Stimulated activated CD4-positive, alpha-beta T cell treated with anti-CD3 and anti-CD28 coated beads, TNF-alpha, amount 100 ng/mL, for 48 hours (primary cell): ENCODE data around the gene CCSER1.
"Not testable (repeated sequence)": the region's sequence is repeated elsewhere in the genome, so short reads cannot be mapped to it uniquely, and the experiment has no call there.

Experiments
- DNase-seq, 3 donors: peaks; one replicate each; pipeline ENCODE4 v3.0.0-alpha.2; 2020; ENCODE audit warnings: low read depth in 3 of 3

CCSER1 gene

DNA sequence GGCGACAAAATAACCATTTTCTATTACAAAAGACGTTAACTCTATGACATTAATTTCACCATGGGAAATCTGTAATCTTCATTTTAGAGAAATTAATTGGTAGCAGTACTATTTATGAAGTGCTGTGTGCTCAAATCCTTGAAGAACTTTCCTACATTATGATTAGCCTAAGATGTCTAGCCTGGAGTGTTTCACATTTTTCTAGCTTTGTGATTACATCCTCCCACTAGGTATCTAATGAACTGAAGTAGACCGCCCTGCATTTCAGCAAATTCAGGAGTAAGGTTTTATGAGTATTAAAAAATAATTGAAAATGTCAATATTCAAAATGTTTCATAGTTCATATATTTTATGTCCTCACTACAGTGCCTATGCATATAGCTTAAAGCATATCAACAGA lies 713.1 kb downstream of the CCSER1 start:
- no peak for DNase-seq

DNA sequence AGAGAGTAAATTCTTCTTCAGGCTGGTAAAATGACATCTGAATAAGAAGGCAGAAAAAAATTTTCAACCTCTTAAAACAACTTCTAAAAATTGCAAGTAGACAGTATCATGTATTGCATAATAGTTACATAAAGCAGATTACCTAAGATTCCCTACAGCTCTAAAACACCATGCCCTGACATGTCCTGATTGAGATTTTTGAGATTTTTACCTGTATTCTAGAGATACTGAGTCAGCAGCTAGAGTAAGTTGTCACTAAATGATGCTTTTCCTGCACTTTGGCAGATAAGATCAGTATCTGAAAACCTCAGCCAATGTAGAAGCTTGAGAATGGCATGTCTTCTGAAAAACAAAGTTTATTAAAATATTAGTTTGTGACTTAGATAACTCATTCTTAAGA lies 713.6 kb downstream of the CCSER1 start:
- DNase-seq: no peak

DNA sequence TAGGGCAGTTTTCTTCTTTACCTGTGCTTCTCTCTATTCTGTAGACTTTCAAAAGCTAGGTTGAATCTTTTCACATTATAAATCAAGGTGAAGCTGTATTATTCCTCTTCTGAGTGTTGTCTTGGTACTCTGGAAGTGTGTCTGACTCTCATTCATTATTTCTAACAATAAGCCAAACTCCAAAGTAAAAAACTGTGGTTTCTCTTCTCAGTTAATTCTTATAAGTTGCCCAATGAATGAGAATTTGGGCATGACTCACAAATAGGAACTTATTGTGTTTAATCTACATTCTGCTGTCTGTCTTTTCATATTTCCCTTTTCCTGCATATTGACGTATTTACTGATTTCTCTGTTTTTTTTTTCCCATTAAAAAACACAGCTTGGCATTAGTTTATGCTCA lies 714.5 kb downstream of the CCSER1 start:
- no peak for DNase-seq

DNA sequence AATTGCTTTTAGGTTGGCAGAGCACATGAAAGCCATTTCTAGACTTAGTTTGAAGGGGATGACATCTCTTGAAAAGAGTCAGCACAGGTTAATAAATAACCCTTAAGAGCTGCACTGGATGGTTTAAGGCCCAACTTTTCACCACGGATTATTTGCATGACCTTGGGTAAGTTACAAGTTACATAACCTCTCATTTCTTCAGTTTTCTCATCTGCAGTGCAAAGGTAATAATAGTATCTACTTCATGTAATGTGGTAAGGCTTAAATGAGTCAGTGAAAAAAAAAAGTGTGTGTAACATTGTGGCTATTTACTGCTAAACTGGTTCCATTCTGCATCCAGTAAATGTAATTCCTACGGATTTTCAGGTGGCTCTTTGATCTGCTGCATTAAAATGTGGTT lies 715.8 kb downstream of the CCSER1 start:
- no peak for DNase-seq

DNA sequence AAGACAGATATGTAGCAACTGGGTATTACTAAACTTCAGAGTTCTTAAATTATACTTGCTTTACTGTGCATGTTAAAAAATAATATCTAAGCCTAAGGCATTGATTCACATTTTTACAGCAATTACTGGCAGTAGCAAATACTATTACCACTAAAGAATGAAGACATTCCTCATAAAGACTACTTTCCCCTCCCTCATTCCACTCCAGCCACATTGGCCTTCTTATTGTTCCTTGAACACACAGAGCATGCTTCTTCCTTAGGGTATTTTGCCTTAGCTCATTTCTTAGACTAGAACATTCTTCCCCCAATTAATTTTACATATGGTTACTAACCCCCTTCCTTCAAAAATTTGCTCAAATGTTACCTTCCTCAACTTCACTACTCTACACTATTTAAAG lies 717.0 kb downstream of the CCSER1 start:
- no peak for DNase-seq

DNA sequence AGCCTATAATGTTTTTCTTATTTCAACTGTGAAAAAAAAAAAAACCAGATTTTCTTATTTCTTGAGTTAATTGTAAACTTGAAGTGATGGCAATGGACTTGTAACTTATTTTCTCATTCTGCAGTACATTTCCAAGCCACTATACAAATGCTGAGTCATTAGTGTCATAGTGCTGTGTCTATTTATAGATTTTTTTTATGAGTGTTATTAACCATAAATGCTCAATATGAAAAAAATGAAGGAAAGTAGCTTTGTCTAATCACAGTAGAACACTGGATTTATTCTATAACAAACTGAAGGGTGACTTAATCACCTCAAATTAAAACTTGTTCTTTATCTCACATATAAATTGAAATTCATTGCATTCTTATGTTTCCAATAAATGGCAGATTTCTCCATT lies 718.6 kb downstream of the CCSER1 start:
- DNase-seq: no peak

DNA sequence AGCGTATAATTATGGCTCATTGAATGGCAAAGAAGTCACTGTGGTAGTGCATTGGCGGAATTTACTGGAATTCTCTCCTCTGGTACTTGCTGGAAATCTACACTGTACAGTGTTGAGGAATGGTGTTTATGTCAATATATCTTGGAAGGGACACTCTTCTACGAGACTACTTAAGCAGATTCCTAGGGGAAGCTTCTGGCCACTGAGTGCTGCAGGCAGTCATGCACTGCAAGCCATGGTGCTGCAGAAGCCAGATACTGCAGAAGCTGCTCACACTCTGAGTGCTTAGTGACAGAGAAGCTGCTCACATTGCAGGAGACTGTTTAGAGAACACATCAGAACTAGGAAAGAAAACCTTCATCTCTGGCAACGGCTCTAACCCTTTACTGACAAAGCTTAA lies 725.0 kb downstream of the CCSER1 start:
- DNase-seq: no peak

DNA sequence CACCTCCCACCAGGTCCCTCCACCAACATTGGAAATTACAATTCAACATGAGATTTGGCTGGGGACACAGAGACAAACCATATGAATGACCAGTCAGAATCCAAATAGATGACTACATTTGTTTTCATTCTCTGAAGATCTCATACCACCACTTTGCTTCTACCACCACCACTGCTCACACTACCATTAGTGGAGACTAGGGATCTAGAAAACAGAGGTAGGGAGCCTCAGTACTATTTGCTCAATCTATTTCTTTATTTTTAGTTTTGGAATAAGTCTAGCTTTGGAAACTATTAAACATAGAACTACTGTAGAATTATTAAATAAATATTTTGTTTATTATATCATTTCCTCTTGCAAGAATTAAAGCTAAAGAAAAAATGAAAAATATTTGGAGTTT lies 727.9 kb downstream of the CCSER1 start:
- no peak for DNase-seq

DNA sequence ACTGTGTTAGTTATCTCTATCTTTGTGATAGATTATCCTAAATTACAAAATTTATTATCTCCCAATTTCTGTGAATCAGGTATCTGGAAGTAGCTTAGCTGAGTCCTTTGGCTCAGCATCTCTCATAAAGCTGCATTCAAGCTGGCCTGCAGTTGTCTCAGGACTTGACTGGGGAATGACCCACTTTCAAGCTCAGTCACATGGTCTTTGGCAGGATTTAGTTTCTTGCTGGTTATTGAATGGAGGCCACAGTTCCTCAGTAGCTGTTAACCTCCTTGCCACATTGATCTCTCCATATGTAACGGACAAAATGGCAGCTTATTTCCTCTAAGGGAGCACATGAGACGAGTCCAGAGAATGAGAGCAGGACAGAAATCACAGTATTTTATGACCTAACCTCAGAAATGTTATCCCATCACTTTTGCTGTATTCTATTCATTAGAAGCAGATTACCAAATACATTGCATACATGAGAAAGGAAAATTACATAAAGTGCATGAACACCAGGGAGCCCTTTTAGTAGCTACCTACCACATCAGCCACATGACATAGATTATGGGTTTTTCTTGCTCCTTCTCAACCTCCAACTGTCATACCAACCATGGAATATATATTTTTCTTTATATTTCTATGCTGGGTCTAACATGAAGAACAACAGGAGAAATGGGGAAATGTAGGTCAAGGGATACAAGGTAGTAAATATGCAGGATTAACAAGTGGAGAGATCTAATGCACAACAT lies 730.1 kb downstream of the CCSER1 start:
- DNase-seq: no peak

DNA sequence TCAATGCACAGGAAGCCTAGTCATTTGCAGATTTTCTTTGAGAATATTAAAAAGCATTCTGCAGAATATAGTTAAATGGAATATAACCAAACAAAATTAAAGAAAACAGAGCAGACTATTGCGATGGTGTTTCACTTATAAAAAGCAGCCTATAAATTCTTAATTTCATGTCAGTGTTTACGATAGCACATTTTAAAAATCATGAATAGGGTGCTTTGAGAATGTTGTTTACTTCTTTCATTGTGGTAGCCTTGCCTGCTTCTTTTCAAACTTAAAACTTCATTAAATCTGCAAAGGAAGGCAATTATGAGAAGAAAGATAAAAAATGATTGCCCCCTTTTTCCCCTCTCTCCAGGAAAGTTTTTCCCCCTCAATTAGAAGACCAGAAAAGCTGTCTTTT lies 748.6 kb downstream of the CCSER1 start:
- no peak for DNase-seq

DNA sequence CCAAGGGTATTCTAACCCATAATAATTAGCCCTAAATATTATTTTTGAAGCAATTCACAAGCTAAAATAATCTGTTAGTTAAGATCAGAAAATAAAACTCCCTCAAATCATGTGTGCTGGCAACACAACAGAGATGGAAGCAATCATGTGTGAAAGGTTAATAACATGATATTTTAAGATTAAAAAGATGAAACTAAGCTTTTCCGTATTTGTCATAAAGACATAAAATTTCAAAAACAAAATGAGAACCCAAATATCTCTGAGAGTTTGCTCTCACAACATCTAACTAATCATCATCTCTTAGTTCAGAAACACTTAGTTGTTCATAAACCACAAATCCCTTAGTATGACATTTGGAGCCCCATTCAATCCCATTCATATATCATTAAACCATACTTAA lies 749.1 kb downstream of the CCSER1 start:
- no peak for DNase-seq

DNA sequence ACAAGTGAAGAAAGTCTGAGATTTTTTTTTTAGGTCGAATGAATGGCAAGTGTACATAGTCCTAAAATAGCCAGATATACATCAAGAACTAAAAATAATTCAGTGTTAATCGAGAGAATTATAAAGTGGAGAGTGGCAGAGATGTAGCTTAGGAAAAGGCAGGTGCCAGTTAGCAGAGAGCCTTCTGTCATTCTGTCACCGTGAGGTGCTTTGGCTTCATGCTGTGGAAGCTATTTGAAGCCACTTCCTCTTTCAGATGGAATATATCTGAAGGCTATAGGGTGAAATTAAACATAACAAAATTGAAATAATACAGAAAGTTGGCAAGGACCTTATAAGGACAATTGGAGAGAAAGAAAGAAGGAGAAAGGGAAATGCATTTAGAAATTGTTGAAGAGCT lies 756.3 kb downstream of the CCSER1 start:
- DNase-seq: no peak

DNA sequence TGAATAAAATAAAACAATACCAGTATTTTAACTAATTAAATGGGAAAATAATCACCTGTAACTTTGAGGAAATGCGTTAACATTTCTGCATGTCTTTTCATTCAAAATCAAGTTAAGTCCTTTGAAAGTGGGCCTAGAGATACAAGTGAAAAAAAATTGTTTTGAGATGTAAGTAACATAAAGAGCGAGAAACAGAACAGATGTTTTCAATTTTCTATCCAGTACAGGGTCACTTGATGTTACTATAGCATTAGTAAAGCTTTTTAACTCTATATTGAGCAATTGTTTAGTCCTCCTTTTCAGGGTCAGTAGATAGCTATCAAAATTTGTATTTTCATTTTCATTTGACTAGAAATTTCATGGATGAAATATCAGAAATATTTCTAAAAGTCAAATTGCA lies 761.4 kb downstream of the CCSER1 start:
- DNase-seq: no peak

DNA sequence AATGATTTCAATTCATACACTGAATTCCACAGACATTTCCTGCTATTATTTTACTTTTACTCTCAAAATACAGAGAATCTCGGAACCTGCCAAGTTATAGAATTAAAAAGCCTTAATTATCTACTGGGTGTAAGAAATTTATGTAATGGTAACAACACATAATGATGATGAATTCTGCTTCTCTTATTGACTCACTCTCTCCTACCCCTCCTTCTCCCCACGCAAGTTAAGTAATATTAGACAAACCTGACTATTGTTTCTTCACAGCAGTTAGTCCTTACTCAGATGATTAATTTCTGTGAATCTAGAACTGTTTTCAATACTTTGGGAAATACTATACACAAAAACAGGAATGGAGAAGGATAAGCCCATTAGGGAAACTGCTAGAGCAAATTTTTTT lies 762.0 kb downstream of the CCSER1 start:
- DNase-seq: no peak

DNA sequence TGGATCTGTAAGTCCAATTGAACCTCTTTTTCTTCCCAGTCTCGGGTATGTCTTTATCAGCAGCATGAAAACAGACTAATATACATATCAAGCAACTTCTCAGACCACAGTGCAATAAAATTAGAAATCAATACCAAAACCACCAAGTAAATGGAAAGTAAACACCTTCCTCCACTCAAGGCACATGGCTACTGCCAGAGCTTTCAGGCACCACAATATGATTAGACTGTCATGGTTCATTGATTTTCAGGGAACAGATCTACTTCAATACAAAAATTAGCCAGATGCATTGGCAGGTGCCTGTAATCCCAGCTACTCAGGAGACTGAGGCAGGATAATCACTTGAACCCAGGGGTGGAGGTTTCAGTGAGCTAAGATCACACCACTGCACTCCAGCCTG lies 776.2 kb downstream of the CCSER1 start:
- DNase-seq: not testable (repeated sequence)

DNA sequence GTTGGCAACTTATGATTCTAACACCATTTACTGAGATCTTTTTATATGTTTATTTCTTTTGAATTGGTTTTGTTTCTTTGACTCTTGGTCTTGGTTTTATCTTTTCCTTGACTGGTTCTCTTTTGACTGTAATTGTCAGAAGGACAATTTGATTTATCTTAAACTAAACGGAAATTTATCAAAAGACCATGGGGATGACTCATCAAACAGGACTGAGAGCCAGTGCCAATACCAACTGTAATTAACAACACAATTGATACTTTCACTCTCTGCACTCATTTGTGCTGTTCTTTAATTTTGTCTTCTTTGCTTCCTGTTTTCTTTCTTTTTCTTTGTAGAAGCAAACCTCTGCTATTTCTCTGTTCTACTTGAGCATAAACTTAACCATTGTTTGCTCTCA lies 776.8 kb downstream of the CCSER1 start:
- no peak for DNase-seq

DNA sequence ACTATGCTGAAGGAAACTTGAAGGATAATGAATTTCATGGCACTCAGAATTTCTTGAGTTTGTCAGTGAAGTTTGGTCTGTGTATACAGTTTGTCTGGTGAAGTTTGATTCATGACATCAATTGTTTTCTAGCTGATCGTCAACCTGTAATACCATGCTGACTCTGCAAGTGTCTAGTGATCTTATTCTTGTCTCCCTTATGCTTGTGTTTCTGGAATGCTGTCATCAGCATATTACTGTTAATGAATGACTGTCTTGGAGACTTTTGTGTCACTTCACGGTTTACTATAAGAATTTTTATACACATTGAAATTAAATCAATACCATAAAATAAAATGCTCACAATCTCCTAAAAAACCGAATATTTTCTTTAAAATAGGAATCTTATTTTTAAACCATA lies 779.0 kb downstream of the CCSER1 start:
- no peak for DNase-seq

DNA sequence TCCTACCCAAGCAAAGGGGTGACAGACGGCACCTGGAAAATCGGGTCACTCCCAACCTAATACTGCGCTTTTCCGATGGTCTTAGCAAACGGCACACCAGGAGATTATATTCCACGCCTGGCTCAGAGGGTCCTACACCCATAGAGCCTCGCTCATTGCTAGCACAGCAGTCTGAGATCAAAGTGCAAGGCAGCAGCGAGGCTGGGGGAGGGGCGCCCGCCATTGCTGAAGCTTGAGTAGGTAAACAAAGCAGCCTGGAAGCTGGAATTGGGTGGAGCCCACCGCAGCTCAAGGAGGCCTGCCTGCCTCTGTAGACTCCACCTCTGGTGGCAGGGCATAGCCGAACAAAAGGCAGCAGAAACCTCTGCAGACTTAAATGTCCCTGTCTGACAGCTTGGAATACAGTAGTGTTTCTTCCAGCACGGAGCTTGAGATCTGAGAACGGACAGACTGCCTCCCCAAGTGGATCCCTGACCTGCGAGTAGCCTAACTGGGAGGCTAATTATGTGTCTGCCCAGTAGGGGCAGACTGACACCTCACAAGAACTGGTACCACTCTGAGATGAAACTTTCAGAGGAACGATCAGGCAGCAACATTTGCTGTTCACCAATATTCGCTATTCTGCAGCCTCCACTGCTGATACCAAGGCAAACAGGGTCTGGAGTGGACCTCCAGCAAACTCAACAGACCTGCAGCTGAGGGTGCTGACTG lies 784.7 kb downstream of the CCSER1 start:
- DNase-seq: not testable (repeated sequence)

DNA sequence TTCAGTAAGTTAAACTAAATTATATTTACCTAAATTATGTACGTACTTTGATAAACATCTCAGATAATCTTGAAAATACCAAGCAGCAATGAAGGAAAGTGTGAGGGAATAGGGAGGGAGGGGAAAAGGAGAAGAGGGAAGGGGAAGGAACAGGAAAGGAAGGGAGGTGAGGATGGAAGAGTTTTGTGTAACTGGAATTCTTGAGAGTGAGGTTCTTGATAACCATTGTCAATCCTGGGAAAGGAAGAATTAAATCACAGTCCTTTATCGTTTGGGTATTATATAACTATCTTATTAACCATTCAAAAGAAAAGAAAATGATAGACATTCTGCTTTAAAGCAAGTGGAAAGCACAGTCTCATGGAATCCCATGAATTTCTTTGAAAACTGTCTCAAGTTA lies 795.0 kb downstream of the CCSER1 start:
- DNase-seq: no peak

DNA sequence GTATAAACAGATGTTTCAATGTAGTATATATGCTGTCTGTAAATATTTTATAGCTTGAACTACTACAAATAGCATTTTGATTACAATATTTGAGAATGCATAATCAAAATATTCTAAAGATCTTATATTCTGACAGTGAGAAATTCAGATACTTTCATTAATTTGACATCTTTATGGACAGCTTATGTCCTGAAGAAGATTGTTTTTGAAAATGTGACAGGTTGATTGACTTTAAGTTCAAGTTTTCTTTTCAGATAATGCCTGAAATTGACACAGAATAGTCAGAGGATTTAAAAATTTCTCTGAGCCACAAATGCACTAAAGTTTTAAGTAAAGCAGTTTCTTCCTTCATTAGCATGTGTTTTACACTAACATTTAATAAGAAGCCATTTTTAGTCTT lies 799.8 kb downstream of the CCSER1 start:
- DNase-seq: no peak

DNA sequence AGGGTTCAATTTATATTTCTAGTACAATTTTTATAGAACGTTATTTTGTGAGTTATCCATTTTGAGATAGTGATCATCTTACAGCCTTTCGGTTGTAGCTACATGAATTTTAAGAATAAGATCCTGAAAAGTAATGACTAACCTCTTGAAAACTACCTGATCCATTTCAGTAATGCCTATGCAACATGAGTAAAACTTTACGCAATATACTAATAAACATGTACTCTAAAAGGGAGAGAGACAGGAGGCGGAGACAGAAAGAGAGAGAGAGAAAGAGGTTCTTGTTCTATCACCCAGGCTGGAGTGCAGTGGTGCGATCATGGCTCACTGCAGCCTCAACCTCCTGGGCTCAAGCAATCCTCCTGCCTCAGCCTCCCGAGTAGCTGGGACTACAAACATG lies 816.1 kb downstream of the CCSER1 start:
- no peak for DNase-seq

DNA sequence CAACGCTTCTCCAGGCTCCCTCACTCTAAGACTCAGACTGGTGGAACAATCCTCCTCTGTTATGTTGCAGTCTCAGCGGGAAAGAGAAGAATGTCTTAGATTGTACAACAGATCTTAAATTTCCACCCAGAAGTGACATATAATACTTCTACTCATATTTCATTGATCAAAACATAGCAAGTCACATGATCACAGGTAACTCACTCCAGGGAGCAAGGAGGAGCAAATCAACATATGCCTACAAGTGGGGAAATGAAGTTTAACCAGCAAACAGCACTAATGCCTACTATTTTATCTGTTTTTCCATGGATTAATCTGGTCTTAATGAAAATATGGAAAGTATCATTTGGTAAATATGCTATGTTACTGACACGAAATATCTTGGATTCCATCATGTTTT lies 819.8 kb downstream of the CCSER1 start:
- no peak for DNase-seq

DNA sequence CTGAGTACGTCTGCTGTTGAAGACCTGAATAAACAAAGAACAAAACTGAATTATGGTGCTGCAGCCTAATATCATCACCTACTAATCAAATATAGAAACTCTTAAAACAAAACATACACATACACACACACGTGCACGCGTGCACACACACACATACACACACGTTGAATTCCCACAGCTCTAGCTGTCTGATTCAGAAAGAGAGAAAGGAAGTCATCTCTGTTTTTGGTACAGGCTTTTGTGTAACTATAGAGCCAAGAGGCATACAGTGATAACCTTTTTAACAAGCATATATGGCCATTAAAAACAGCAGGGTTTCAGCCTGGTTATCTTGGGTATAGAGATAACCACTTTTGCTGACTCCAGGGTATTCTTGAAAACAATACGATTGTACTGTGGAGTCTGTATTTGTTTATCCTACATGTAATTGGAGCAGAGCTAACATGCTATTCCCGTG lies 823.2 kb downstream of the CCSER1 start:
- DNase-seq: no peak

DNA sequence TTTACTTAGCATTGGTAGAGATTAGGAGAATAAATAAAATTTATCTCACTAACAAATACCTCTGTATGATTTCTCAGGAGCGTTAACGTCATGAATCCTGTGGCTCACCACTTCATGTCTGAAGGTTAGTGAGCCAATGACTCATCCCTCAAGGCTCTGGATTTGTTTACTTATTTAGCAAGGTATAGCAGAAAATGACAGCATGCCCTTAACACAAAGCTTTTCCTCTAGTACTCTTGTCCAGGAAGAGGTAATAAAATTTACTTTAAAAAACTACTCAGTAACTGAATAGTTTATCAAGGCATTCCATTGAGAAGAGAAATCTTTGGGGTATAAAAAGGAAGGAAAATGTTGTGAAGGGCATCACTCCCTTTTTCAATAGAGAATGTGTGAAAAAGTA lies 823.8 kb downstream of the CCSER1 start:
- DNase-seq: no peak
